Measurements from ENCODE around the gene DAB2IP.

DAB2IP gene

DNA sequence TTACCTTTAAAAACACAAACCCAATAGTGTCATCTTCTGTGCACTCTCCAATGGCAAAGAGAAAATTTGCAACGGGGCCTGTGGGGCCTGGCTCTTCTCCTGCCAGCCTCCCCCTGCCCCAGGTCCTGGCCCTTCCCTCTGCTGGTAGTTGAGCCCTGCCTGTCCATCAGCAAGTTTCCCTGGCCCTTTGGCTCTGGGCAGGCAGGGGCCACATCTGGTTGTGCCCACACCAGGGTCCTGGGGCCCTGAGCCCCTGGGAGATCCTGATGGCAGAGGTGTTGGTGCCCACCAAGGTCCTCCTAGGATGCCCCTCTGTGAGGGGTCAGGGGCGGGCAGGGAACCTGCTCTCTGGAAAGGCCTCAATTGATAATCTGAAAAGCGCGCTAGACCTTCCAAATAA is 157.3 kb downstream of the DAB2IP start:
- no peak for DNase-seq

DNA sequence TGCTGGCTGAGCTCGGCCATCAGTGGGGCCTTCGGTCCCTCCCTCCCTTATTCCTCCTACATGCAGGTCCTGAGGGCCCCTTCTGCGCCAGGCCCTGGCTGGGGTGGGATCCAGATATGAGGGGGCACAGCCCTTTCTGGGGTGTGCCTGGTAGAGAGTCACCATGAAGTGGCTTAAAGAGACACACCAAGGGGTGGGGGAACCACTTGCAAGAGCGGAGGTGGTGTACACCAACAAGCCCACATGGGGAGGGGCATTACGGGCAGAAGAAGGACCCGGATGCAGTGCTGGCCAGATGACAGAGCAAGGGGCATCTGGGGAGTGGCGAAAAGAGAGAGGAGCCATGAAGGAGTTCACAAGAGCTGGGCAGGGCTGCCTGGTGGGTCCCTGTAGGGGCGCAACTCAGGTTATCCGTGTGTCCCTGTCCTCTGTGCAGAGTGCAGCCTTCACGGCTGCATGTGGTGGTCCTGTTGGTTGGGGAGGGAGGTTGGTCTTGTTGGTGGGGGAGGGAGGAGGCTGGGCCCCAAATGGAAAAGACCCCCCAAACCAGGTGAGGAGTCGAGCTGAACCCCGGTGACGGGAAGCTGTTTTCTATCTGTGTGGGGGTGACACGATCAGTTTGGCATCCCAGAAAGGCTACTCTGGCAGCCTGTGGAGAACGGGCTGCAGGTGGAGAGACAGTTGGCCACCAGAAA is 158.1 kb downstream of the DAB2IP start:
- DNase-seq = no peak

DNA sequence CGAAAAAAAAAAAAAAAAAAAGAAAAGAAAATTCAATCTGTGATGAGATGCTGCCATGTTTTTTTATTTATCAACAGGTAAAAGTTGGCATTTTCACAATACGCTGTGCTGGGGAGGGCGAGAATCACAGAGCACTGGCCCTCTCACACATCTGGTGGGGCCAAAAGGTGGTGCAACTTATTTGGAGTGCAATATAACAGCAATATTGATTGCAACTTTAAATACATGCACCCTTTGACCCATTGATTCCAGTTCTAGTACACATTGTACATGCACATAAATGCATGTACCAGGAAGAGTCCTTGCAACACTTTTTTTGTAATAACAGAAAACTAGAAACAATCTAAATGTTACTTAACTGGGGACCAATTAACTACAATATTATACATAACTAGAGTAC is 159.1 kb downstream of the DAB2IP start:
- no peak for DNase-seq

DNA sequence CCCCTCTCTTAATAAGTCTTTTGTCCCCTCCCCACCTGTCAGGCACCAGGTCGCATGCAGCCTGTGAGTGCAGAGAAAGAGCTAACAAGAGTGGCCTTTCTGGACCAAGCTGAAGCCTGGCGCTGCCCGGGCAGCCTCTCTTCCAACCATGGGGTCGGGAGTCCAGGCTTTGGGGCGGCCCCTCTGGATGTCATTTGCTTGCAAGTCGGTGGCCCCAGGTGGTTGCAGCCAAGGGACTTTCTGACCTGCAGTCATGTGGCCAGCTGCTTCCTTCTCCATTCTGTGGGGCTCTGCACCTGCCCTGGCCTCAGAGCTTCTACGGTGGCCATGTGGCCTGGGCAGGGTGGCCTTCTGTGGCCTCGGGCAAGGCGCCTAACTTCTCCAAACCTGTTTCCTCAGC is 159.7 kb downstream of the DAB2IP start:
- DNase-seq = no peak

DNA sequence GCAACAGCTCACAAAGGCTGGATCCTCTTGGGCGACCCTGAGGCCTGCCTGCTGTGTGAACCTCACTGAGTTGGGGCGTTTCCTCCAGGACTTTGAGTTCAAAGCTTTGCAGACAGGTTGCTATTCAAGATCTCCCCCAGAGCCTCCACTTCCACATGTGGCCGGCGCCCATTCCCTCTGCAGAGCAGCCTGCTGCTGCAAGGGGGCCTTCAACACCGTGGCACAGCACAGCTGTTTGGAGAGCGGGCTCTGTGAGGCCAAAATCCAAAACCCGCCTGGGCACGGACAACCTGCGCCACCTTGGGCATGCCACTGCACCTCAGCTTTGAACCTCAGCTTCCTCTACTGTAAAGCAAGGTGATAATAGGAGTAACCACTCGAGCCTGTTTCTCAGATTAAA is 160.3 kb downstream of the DAB2IP start:
- DNase-seq = no peak

DNA sequence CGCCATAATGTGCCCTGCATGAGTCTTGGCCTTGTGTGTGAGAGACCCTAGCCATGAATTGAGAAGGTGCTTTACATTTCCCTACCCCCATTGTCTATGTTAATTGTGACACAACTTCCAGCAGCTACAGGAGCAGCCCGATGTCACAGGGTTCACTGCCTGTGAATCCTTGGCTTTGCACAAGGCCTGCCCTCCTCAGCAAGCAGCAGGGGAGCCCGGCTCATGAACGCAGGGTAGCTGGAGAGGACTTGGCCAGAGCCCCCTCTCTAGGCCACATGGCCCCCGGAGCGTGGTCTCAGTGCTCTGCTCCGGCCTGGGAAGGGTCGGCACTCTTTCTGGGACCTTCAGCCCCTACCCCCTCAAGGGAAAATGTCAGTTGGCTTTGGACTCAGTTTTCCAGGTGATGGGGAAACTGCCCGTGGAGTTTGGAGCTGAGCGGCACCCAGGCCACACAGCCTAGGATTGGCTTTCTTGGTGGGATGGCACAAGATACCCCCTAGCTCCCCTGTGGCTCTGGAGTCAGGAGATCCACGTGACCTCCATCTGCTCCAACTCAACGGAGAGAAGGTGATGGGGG is 160.8 kb downstream of the DAB2IP start:
- DNase-seq = no peak

DNA sequence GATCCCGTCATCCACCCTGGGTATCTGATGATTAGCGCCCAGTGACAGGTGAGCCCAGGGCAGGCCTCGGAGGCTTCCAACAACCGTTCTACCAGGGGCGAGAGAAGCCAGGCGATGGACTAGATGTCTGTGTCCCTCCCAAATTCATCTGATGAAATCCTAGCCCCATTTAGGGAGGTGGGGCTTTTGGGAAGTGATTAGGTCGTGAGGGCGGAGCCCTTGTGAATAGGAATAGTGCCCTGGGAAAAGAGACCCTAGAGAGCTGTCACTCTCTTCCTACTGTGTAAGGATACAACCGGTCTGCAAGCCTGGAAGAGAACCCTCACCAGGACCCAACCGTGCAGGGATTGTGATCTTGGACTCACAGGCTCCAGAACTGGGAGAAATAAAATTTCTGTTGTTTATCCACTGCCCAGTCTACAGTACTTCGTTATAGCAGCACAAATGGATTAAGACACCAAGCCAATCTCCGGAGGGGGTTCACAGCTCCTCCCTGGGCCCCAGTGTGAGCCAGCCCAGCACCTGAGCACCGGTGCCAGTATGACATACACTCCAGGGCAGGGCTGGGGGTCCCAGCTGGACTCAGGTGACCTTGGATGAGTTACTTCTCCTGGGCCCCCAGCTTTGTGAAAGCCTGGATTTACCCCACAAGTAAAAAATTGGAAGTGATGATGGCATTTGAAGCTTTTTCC is 162.2 kb downstream of the DAB2IP start:
- DNase-seq = no peak

DNA sequence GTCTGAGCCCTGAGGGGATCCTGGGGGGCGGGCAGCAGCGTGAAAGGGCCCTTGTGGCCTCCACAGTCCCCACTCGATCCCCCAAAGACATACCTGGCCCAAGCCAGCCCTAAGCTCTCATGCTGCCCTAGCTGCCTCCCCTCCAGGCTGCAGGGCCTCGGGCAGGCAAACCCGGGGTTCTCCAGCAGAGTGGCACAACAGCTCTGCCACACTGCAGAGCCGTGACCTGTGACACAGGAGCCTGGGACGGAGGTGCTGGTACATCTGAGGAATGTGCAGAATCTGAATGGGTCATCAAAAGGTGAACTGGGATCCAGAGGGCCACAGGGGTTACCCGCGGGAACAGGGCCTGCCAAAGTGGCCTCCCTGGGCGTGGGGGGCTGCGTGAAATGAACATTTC is 163.2 kb downstream of the DAB2IP start:
- no peak for DNase-seq

DNA sequence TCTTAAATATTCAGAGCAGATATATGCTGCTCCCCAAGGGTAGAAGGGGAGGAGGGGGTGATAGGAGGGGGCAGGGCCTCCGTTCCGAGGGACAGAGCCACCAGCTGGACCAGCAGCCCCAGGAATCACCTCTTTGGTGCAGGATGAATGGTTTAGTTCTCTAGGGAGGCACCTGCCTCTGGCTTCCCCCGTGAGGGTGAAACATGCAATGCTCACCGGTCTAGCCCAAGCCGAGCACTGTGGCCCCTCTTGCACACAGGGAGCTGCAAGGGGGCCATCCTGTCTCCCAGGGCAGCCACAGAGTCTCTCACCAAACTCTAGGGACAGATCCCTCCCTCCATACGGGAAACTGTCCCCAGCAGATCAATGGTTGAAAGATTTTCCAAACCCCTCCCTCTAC is 163.7 kb downstream of the DAB2IP start:
- no peak for DNase-seq

DNA sequence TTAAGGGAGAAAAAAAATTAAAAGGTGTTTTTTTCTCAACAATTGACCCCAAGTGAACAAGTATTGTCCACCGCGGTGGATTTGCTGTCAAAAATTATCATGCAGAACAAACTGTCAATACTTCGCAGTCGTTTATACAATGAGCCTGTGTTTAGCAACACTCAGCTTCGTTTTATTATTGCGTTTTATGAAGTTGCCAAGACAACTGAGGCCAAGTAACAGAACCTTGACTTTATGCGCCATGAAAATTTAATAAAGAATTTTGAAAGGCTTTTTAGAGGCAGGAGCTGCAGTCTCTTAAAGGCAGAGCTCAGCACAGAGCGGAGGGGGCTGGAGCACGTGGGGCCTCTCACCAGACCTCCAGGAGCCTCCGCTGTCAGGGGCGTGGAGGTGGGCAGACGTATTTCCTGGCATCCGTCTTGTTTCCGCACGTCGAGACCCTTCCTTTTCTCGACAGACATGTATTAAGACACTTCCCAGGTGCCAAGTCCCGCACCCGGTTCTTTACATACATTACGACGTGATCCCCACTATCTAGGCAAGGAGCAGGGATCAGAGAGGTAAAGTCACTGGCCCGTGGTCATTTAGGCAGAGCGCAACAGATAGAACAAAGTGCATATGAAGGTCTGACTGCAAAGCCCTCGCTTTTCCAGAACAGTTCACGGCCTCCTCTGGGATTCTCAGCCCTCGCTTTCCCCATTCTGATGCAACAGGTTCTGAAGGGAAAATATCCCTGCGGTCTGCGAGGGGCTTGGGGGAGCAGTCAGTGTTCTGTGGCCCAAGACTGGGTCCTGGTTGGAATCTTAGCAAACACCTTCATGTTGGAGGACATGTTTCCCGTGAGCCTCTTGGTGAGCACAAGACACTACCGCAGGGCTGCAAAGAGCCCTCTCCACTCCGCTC is 164.4 kb downstream of the DAB2IP start:
- DNase-seq = no peak

DNA sequence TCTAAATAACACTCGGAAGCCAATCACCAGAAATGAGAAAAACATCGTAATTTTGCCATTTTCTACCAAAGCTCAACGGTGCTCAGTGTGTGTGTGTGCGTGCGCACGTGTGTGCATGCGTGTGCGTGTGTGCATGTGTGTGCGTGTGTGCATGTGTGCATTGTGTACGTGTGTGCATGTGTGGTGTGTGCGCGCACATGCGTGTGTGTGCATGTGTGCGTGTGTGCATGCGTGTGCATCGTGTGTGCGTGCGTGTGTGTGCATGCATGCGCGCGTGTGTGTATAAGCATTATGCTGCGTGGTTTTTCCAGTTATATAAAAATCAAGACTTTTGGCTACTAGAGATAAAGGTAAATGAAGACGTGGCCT is 165.0 kb downstream of the DAB2IP start:
- DNase-seq = no peak

DNA sequence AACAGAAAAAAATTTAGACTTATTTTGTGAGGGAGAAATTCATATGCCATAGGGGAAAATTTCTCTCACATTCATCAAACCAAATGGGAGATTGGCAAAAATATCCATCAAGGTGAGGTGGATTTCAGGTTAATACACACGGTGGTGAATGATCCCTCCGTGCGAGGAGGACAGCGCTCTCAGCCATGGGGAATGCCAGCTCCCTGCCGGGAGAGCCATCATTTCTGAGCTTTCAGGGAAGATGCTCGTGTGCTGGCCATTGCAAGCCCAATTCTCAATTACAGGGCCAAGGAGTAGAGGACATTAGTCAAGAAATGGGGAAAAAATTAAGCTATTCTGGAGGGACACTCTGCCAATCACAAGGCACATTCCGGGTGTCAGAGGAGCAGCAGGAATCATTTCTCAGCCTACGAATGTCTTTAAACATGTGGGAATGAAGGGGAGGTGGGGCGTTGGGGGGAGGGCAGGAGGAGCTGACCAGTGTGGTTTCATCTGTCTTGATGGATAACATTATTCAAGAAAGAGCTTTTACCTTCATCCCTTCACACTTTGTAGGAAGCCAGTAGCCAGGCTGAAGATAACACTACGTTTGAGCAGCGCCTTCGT is 165.5 kb downstream of the DAB2IP start:
- no peak for DNase-seq

DNA sequence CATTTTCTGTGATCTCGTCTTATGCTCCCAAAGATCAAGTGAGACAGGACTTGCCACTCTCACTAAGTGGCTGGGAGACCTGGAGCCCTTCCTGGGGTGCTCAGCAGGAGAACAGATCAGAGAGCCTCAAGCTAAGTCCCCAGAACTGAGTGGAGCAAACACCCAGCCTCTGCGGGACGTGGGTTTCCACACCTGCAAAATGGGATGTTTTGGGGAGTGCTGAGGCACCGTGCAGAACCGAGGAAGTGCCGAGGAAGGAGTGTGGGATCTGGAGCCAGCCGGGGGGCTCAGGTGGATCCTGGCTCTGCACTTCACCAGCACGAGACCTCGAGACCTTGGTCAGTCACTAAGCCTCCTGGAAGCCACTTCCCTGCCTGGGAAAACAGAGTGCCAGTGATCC is 166.0 kb downstream of the DAB2IP start:
- DNase-seq = no peak

DNA sequence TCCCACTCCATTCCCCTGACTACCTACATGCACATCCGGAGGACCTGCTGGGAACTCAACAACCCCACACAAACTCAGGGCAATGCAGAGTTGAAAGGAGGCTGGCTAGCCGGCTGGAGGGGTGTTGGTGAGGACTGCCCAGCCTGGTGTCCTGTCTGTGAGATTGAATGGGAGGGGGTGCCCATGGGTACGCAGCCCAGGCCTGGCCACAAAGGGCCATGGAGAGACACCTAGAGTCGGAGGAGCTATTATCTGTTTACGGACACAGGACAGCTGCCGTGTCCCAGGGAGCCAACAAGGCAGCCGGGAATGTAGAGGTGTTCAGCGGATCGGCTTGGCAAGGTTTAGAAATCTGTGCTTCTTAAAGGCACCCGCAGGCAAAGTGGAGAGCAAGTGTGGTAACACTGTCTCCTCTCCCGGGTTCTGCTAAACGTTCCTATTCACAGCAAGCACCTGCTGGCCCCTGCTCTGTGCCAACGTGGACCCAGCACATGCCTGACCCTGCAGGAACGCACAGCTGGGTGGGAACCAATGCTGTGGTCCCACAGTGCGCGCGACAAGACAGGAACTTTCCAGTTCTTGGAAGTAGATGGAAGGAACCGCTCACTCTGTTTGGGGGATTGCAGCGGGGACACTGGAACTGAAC is 166.7 kb downstream of the DAB2IP start:
- no peak for DNase-seq

DNA sequence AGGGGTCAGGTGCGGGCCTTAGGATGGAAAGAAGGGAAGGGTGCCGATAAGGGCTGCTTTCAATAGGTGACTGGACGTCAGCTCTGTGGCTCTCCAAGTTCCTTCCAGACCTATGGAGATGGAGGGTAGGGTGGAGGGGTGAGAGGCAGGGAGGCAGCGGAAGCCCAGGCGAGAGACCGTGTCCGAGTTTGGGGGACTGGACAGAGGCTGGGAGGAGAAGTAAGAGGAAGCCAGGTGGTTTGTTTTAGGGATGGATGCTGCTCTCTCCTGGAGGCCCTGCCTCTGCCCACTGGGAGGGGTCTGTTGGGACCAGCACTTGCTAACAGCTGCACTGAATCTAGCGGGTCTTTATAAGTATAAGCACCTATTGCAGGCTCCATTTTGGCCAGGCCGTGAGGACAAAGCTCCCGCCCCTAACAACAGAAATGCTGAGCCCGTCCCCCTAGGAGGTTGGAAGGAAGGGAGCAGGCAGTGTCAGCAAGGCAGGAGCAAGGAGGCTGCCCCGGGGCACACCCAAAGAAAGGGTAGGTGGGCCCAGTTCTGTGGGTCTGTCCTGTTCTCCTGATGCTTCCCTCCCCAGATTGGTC is 167.5 kb downstream of the DAB2IP start:
- DNase-seq = no peak

DNA sequence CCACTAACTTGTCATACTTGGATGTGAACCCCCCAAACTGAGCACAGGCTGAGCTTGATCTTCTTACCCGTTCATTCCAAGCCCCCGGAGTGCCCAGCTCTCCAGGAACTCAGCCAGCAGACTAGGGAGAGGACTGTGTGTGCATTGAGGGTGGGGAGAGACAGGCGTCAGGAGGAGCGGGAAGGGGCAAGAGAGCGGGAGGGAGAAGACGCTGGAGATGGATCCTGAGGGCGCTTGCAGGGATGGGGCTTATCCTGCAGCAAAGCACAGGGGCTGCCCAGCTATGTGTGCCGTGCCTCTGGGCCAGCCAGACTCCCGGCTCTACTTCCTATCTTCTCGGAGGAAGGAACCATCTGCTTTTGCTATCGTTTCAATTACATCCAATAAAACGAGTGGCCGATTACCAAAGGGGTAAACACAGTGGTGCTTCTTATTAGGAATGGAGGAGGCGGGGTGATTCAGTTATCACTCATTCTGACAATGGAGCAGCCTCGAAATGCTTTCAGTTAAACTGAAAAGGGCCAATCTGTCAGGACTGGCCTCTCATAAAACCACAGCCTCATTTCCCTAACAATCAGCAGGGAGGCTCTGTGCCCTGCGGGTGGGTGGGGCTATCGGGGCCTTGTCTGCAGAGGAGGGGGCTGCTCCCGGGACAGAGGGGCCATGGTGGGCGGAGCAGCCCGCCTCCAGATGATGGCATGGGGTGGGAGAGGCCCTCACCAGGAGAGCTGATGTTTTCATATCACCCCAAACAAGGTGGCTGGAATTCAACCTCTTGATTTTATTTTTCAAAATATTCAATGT is 168.2 kb downstream of the DAB2IP start:
- DNase-seq = no peak

DNA sequence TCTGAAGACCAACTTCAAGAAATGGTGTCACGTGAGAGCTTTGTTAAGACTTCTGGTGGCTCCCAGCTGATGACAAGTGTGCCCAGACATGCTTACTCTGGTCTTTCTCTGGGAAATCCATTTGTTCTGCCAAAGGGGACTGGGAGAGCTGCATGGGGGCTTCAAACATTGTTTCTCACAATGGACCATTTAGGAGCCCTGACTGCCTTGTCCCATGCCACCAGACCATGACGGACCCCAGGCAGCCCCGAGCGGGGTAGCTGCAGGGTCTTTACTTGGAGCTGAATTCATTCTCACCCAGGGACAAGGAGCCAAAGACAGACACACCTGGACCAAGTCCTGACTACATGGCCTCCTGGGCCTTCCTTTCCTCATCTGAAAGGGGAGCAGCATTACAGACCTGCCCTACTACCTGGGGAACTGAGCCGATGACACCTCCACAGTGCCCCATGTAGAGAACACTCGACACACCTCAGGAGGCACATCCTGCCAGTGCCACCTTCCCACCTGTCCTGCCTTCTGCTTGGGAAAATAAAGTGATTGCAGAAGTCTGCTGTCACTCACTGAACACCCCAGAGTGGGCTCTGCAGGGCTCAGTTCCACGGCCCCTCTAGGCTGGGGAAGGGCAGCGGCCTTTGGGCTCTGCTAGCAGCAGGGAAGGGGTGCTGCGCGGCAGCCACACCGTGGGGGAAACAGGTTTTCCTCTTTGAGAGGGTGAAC is 169.0 kb downstream of the DAB2IP start:
- DNase-seq = no peak

DNA sequence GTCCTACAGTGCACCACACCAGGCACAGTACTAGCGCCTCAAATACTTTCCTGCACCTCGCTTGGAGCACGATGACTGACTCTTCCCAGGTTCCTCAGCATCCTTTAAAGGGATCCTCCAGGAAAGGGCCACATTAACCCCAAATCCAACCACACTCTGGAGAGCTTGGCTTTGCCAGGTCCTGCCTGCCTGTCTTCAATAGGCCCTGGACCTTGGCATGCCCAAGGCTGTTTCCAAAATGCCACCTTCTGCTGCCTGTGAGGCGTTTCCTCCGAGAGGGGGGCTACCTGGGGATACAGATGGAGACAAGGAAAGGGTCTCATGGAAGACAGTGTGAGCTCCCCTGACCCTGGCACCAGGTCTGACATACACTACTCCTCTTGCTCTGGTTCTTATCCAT is 169.9 kb downstream of the DAB2IP start:
- DNase-seq = no peak

DNA sequence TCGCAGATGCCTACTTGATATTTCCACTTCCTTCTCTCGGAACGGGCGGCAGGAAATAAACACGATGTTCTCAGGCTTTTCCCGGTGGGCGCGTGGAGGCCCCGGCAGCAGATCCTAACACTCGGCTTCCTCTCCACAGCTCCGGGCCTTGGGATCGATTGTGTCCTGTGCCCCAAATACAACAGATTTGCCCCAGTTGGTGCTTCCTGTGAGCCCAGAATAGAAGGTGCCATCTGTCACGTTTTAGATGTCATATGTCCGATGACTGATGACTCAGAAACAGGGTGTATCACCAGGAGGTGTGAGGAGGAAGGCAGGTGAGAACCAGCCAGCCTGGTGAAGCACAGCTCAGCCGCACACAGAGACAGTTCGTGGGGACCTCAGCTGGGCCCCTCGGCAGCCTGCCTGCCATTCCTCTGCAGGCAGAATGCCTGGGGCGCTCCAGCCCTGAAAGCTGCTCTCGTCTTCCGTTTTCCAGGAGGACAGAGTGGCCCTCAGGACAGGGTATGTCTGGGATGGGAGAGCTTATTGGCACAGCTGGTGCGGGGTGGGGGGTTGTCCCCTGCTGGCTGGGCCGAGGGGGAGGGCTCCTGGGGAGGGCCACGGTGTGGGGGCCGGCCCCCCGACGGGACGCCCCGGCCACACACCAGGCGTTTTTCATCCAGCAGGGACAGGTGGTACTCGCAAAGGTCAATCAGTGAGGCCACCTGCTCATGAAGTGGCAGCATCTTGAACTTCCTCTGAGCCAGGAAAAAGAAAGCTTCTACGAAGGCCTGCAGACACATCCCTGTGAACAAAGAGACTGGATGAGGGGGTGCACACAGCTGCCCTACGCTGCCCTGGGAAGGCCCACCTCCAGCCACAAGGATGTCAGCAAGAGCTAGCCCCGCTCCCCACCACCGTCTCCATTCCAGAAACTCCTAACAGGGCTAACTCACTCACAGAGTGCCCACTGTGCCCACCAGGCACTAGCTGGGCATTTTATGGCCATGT is 171.0 kb downstream of the DAB2IP start:
- DNase-seq = no peak
